Testis (tissue), 2 donors: ENCODE measurements around the gene PSMB10.

Source experiments
- CTCF ChIP-seq, 3 experiments: fragments of 450-650 bp in 2 of 3; fragments of 200-600 bp in 1 of 3; sonication (generic) in 1 of 3; IDR thresholded peaks; one replicate each; pipeline ENCODE4 v1.5.1; 2016 to 2019; ENCODE audit warnings: antibody characterized with exemption in 3 of 3, mild to moderate bottlenecking in 2 of 3, moderate library complexity in 1 of 3
- POLR2A ChIP-seq: fragments of 450-650 bp; IDR thresholded peaks from one replicate; pipeline ENCODE4 v1.6.1; 2017; ENCODE audit warnings: antibody characterized with exemption, mild to moderate bottlenecking, moderate library complexity

GRCh38 chr16:67976205-67976604, 39.6 kb upstream of the PSMB10 start:
- TF ChIP-seq POLR2A = no peak
- TF ChIP-seq CTCF (IDR thresholded peaks at IDR 0.05) = no peak
